Colonic mucosa (tissue), 4 donors: ENCODE results near the gene KDM4C. TPM values are rescaled to one million over a fixed set of nuclear protein-coding genes. Genes with fewer than 3 reads are reported as not detected.

Source experiments
- DNase-seq: peaks from one replicate; pipeline ENCODE4 v3.0.0-alpha.2; 2020
- H3K27ac ChIP-seq: fragments of 200-600 bp; one replicate; pipeline ENCODE4 v1.8.0; 2021
- H3K27me3 ChIP-seq: fragments of 200-600 bp; one replicate; pipeline ENCODE4 v1.8.0; 2021
- H3K36me3 ChIP-seq: fragments of 200-600 bp; one replicate; pipeline ENCODE4 v1.8.0; 2021
- H3K4me1 ChIP-seq: fragments of 200-600 bp; one replicate; pipeline ENCODE4 v1.8.0; 2021; ENCODE audit warnings: mild to moderate bottlenecking
- H3K4me3 ChIP-seq: fragments of 200-600 bp; one replicate; pipeline ENCODE4 v1.8.0; 2021
- H3K9ac ChIP-seq, 2 donors: one replicate each; pipeline ENCODE4 v1.7.0; 2013; ENCODE audit warnings: control low read depth in 2 of 2, low read depth in 2 of 2, low read length in 2 of 2
- H3K9me3 ChIP-seq: fragments of 200-600 bp; one replicate; pipeline ENCODE4 v1.8.0; 2021
- CTCF ChIP-seq: fragments of 200-600 bp; IDR thresholded peaks from one replicate; pipeline ENCODE4 v1.8.0; 2022; ENCODE audit warnings: antibody characterized with exemption, mild to moderate bottlenecking
- intact Hi-C: fragments of 100-400 bp; cut with DNase I; formaldehyde crosslinking; loops from one replicate; pipeline ENCODE4 v1.14.1; 2022
- total RNA-seq, 2 donors: library from RNA; stranded (reverse); fragmentation: NEBNext Ultra II Directional in 1 of 2; extraction: Animal tissue kit (Norgen Biotek cat#: 25700) in 1 of 2; gene quantifications; one replicate each; pipeline ENCODE4 v1.2.1, GENCODE V29; 2021
- donor health status: healthy.
- donor health status: DM: no; HTN: no; CAD: no.
- donor health status: DM: no; HTN: no; CAD: no.

KDM4C gene
- total RNA-seq, 2 donors from 2014 or later = 37.3 to 42.0 TPM

DNA sequence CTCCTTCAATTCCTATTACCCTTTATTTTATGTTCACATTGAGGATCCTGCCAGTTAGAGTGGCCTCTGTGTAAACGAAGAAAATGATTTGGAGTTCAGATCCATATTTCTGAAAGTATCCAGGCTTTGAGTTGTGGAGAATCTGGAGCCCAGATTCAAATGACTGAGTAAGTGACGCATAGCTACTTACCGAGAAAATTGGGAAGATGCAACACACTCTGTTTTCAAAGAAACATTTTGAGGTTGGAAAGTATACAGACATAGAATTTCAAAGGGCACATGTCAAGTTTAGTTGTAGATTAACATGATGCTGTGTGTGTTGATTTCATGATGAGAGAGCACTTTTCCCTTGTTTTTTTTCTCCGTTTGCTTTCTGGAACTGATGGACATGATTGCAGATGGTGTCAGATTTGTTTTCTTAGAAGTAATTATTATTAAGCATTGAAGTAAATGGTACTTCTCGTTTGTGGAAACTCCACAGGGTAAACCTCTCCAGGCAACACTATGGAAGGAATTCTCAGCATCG is 148.1 kb downstream of the KDM4C start:
- no peaks in the 10 kb centered on the region for H3K9me3 ChIP-seq

DNA sequence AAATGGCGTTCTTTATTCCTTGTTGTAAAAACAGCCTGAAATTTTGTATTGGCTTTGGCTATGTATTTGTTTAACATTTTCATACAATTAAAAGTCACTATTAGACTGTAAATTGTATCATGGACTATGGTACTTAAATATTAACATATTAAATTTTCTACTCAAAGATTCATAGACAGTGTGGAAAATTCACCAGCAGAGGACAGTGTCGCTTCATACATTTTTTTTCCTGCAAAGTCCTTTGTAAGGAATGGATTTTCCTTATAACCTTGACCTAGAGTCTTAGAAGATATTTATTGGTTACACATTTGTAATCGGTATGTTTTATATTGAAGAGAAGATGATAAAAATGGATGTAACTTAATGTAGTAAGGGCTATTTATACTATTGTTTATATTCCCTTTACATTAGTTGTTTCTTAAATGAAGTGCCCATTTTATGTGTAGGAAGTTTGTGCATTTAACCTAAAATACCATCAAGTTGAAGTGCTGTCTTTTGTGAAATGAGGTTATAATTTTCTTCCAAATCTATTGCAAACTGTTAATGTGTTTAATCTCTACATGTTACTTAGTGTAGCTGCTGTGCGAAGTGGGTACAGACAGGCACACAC is 150.1 kb downstream of the KDM4C start:
- Histone ChIP-seq H3K4me1 (no peaks in the 10 kb centered on the region), H3K27me3 (no peaks in the 10 kb centered on the region), H3K9ac (no peak overlapping the region), H3K27ac (no peak overlapping the region), H3K9me3 (no peaks in the 10 kb centered on the region), H3K36me3 (no peaks in the 10 kb centered on the region), H3K4me3 (no peak overlapping the region)
- intact Hi-C loops = no loop called here
- DNase-seq = no peak
- peak; percentile 42 for TF ChIP-seq CTCF

More for the DNA sequence above, 148.1 kb downstream of the KDM4C start:
- H3K9ac ChIP-seq = no peak overlapping the region
- no peaks in the 10 kb centered on the region for H3K4me1 ChIP-seq
- DNase-seq = no peak
- no peak overlapping the region for H3K4me3 ChIP-seq
- no peak overlapping the region for H3K27ac ChIP-seq
- intact Hi-C loops = no loop called here
- no peaks in the 10 kb centered on the region for H3K27me3 ChIP-seq
- no peak for TF ChIP-seq CTCF
- no peaks in the 10 kb centered on the region for H3K36me3 ChIP-seq

DNA sequence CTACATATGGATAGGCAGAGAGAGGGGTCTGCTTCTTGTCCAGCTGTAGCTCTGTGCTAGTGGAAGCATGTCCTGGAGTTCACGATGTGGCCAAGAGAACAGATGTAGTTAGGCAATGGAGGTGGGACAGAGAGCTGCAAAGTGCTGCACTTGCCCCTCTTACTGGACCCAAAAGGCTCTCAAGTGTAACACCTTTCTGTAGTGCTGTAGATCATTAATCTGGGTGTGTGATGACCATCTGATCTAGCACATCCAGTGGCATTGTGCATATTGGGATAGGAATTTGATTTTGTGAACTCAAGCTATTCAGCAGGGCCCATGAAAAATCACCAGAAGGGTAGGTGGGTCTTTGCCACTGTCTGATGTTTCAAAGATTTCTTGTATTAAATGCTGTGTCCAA is 151.4 kb downstream of the KDM4C start:
- Histone ChIP-seq H3K27ac (no peak overlapping the region), H3K9me3 (no peaks in the 10 kb centered on the region), H3K27me3 (no peaks in the 10 kb centered on the region), H3K4me3 (no peak overlapping the region), H3K4me1 (no peaks in the 10 kb centered on the region), H3K36me3 (no peaks in the 10 kb centered on the region), H3K9ac (no peak overlapping the region)
- TF ChIP-seq CTCF = no peak
- no peak for DNase-seq
- intact Hi-C loops = no loop called here

DNA sequence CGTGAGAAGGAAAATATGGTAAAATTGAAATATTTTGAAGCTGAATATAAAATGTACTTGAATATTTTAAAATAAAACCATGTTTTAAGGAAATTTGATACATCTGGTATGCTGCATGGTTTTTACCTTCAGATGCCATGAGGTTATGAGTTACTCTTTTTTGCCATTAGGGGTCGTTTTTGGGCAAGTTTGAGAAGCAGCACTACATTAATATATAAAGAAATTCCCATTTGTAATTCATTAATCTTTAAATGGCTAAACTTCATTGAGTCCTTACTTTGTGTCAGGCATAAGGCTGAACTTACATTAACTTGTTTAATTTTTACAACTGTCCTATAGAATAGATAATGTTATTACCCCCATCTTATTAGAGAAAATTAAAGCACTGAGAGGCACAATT is 152.3 kb downstream of the KDM4C start:
- no peaks in the 10 kb centered on the region for H3K36me3 ChIP-seq
- no peaks in the 10 kb centered on the region for H3K4me1 ChIP-seq
- no peak for DNase-seq
- H3K4me3 ChIP-seq = no peak overlapping the region
- no peaks in the 10 kb centered on the region for H3K9me3 ChIP-seq
- TF ChIP-seq CTCF = no peak
- H3K9ac ChIP-seq = no peak overlapping the region
- no peak overlapping the region for H3K27ac ChIP-seq
- intact Hi-C loops = no loop called here
- H3K27me3 ChIP-seq = no peaks in the 10 kb centered on the region

DNA sequence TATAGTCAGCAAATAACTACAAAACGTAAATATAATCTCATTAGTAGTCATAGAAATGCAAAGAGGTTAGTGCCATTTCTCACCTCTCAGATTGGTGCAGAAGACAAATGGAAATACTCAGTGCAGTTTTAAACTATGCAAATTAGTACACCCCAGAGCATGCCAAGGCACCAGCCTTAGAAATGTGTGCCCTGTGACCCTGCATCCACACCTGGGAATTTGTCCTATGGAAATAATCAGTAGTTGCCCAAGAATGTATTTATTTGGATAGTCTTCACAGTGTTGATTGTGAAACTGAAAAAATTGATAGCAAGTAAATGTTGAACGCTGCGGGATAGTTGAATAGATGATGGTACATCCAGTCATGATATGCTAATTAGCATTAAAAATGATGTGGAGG is 152.7 kb downstream of the KDM4C start:
- H3K27me3 ChIP-seq = no peaks in the 10 kb centered on the region
- H3K9ac ChIP-seq = no peak overlapping the region
- H3K4me1 ChIP-seq = no peaks in the 10 kb centered on the region
- no peak for DNase-seq
- intact Hi-C loops = no loop called here
- no peak overlapping the region for H3K4me3 ChIP-seq
- no peak for TF ChIP-seq CTCF
- no peaks in the 10 kb centered on the region for H3K36me3 ChIP-seq
- H3K9me3 ChIP-seq = no peaks in the 10 kb centered on the region
- H3K27ac ChIP-seq = no peak overlapping the region
